ENCODE measurements around the gene SLC29A3.

- TF ChIP-seq CTCF (IDR thresholded peaks at IDR 0.05): no peak
- TF ChIP-seq POLR2AphosphoS5 (IDR thresholded peaks at IDR 0.05; ENCODE audit: low read depth, low read length): no peak
- no peak for TF ChIP-seq REST (IDR thresholded peaks at IDR 0.05; ENCODE audit: insufficient read depth in 1 of 2, low read depth in 2 of 2, low read length in 1 of 2)
- no peak for TF ChIP-seq TCF7L2 (IDR thresholded peaks at IDR 0.05; ENCODE audit: low read depth, low read length)
- TF ChIP-seq SIN3A (IDR thresholded peaks at IDR 0.05; ENCODE audit: borderline replicate concordance, insufficient read depth, low read depth, low read length): no peak
These were observed 31.6 kb upstream of the SLC29A3 start for GRCh38 chr10:71287456-71287855.

Measured in Panc1 (cell line).